Panc1 (cell line): Measurements from ENCODE around the gene ARID5B. TPM values are rescaled to one million over a fixed set of nuclear protein-coding genes. Genes with fewer than 3 reads are reported as not detected.

Source experiments
- ATAC-seq: fragments of 200-7000 bp; cut with Tn5 transposase; 2 replicates; pipeline ENCODE4 v1.9.1; 2020; ENCODE audit warnings: mild to moderate bottlenecking, moderate library complexity
- BruUV-seq: library from RNA; stranded (reverse); fragments of 400-500 nt; replicated peaks from 2 replicates; lab custom pipeline; 2021; lab: Mats Ljungman, UMichigan
- CTCF ChIA-PET: fragments of 300-600 bp; sonication (Branson Sonifier 250); formaldehyde crosslinking; loops from one replicate; lab custom pipeline; 2022; ENCODE audit warnings: antibody characterized with exemption; lab: Charles Lee
- POLR2A ChIA-PET: fragments of 300-600 bp; sonication (Branson Sonifier 250); formaldehyde crosslinking; loops from one replicate; lab custom pipeline; 2022; ENCODE audit warnings: antibody characterized with exemption; lab: Charles Lee
- DNase-seq: peaks from one replicate; pipeline ENCODE4 v3.0.0-alpha.2; 2010; ENCODE audit warnings: low read depth, low spot score
- H3K27ac ChIP-seq: 2 replicates; pipeline ENCODE4 v1.5.1; 2011; ENCODE audit warnings: mild to moderate bottlenecking, low read length, inconsistent platforms
- H3K27me3 ChIP-seq: fragments of 200-500 bp; sonication (Bioruptor generic); 2 replicates; pipeline ENCODE4 v1.6.0; 2014; ENCODE audit warnings: low read length, inconsistent platforms; ENCODE audit not compliant: control insufficient read depth, insufficient read depth
- H3K36me3 ChIP-seq: fragments of 200-500 bp; sonication (Bioruptor generic); 2 replicates; pipeline ENCODE4 v1.5.1; 2014; ENCODE audit warnings: inconsistent platforms, mild to moderate bottlenecking, low read length, moderate library complexity; ENCODE audit not compliant: control insufficient read depth, insufficient read depth
- H3K4me1 ChIP-seq: 2 replicates; pipeline ENCODE4 v1.5.1; 2011; ENCODE audit warnings: inconsistent platforms, mild to moderate bottlenecking, low read length, moderate library complexity; ENCODE audit not compliant: control insufficient read depth, insufficient read depth
- H3K4me3 ChIP-seq, 2 experiments: 2 replicates each; pipeline ENCODE4 v1.5.1; 2011 to 2012; ENCODE audit warnings: low read depth in 2 of 2, low read length in 2 of 2, mild to moderate bottlenecking in 2 of 2, inconsistent platforms in 1 of 2, moderate library complexity in 1 of 2
- H3K9me3 ChIP-seq: fragments of 200-500 bp; sonication (Bioruptor generic); 2 replicates; pipeline ENCODE4 v1.5.1; 2014; ENCODE audit warnings: low read depth, mild to moderate bottlenecking, inconsistent platforms, low read length, moderate library complexity; ENCODE audit not compliant: control insufficient read depth, insufficient read depth
- POLR2AphosphoS5 ChIP-seq: IDR thresholded peaks from 2 replicates; pipeline ENCODE4 v1.6.1; 2012; ENCODE audit warnings: mild to moderate bottlenecking, low read depth, low read length, moderate library complexity
- REST ChIP-seq, 2 experiments: IDR thresholded peaks; 2 replicates each; pipeline ENCODE4 v1.6.1; 2011 to 2012; ENCODE audit warnings: low read depth in 2 of 2, control low read depth in 1 of 2, low read length in 1 of 2, mild to moderate bottlenecking in 1 of 2, moderate library complexity in 1 of 2; ENCODE audit not compliant: insufficient read depth in 1 of 2
- SIN3A ChIP-seq: IDR thresholded peaks from 2 replicates; pipeline ENCODE4 v1.6.1; 2012; ENCODE audit warnings: low read depth, mild to moderate bottlenecking, low read length, moderate library complexity, borderline replicate concordance; ENCODE audit not compliant: insufficient read depth
- TCF7L2 ChIP-seq: IDR thresholded peaks from 2 replicates; pipeline ENCODE4 v1.6.1; 2011; ENCODE audit warnings: mild to moderate bottlenecking, low read depth, low read length, inconsistent platforms
- in situ Hi-C: cut with HindIII; loops from 2 replicates; pipeline ENCODE4 v1.10.0; 2016; ENCODE audit warnings: low sequenced_read_pairs, low pct_unique_long_range_greater_than_20kb
- intact Hi-C: fragments of 100-400 bp; cut with micrococcal nuclease; formaldehyde crosslinking; loops from one replicate; pipeline ENCODE4 v1.10.0; 2022; ENCODE audit not compliant: unreplicated experiment
- total RNA-seq: library from RNA; stranded (reverse); gene quantifications from one replicate; pipeline ENCODE4 v1.2.1, GENCODE V29; 2021; ENCODE audit not compliant: unreplicated experiment
- TF ChIP-seq, protein P1 (sequence below): fragments of 450-650 bp; IDR thresholded peaks from 2 replicates; pipeline ENCODE4 v1.5.1; 2017; ENCODE audit warnings: mild to moderate bottlenecking

ARID5B gene
- total RNA-seq, 1 experiment from 2014 or later = 22.7 TPM

GRCh38 chr10:62005281-62005680 lies 103.8 kb downstream of the ARID5B start:
- ChIA-PET POLR2A (interaction anchor here (0.6 kb wide), 1 partner anchor 10 kb away, joined by 4 read pairs; no protein-coding TSS in a partner anchor), CTCF (no interaction called here)
- H3K9me3 ChIP-seq = no peaks in the 10 kb centered on the region
- in situ Hi-C loops (no loop called here), intact Hi-C loops (no loop called here)
- no peak overlapping the region for H3K4me3 ChIP-seq
- H3K27me3 ChIP-seq = no peaks in the 10 kb centered on the region
- TF ChIP-seq, protein P1, sequence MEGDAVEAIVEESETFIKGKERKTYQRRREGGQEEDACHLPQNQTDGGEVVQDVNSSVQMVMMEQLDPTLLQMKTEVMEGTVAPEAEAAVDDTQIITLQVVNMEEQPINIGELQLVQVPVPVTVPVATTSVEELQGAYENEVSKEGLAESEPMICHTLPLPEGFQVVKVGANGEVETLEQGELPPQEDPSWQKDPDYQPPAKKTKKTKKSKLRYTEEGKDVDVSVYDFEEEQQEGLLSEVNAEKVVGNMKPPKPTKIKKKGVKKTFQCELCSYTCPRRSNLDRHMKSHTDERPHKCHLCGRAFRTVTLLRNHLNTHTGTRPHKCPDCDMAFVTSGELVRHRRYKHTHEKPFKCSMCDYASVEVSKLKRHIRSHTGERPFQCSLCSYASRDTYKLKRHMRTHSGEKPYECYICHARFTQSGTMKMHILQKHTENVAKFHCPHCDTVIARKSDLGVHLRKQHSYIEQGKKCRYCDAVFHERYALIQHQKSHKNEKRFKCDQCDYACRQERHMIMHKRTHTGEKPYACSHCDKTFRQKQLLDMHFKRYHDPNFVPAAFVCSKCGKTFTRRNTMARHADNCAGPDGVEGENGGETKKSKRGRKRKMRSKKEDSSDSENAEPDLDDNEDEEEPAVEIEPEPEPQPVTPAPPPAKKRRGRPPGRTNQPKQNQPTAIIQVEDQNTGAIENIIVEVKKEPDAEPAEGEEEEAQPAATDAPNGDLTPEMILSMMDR = no peak
- TF ChIP-seq SIN3A = no peak
- TF ChIP-seq REST (IDR thresholded peaks at IDR 0.05; ENCODE audit: insufficient read depth in 1 of 2, low read depth in 2 of 2, low read length in 1 of 2) = no peak
- TF ChIP-seq TCF7L2 = no peak
- TF ChIP-seq POLR2AphosphoS5 = no peak
- DNase-seq = no peak
- H3K36me3 ChIP-seq = no peaks in the 10 kb centered on the region
- no TSS peak for BruUV-seq
- H3K4me1 ChIP-seq = peaks cover 12% of the 10 kb centered on the region; the same call in 1 of the 2 replicates
- no peak for ATAC-seq
- H3K27ac ChIP-seq = peak overlapping the region; percentile 52; the same call in 1 of the 2 replicates

DNA sequence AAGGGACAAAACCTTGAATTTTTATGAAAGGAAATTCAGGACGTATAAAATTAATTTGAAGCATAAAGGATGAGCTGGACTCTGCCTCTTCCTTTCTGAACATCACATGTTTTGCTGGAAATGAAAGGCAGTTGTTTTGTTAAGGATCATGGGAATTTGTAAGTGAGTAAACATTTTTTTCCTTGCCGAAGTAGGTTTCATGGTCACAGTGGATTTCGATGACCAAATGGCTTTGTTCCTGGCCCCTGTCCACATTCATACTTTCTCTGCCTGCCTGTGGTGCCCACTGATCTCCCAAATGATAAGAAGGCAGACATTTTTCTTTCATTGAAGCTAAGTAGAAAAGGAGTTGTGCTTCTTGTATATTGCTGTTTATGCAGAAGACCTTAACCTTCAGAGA lies 104.2 kb downstream of the ARID5B start:
- BruUV-seq = no TSS peak
- H3K4me3 ChIP-seq = no peak overlapping the region
- H3K27ac ChIP-seq = peak overlapping the region; percentile 52; the same call in 1 of the 2 replicates
- in situ Hi-C loops (no loop called here), intact Hi-C loops (no loop called here)
- H3K36me3 ChIP-seq = no peaks in the 10 kb centered on the region
- no peaks in the 10 kb centered on the region for H3K27me3 ChIP-seq
- H3K4me1 ChIP-seq = peaks cover 12% of the 10 kb centered on the region; the same call in 1 of the 2 replicates
- H3K9me3 ChIP-seq = no peaks in the 10 kb centered on the region
- CTCF ChIA-PET = no interaction called here
- no peak for DNase-seq
- no peak for ATAC-seq
- POLR2A ChIA-PET = interaction anchor here (0.6 kb wide), 1 partner anchor 10 kb away, joined by 4 read pairs; no protein-coding TSS in a partner anchor
- TF ChIP-seq POLR2AphosphoS5 (no peak), SIN3A (no peak), TCF7L2 (no peak), REST (IDR thresholded peaks at IDR 0.05; ENCODE audit: insufficient read depth in 1 of 2, low read depth in 2 of 2, low read length in 1 of 2) (no peak)
- TF ChIP-seq, protein P1 = no peak
